OCI-LY1 (cell line): ENCODE results near the gene MAGEB3.

Source experiments
- CTCF ChIP-seq: fragments of 200-600 bp; sonication (generic), shearing (Covaris generic); IDR thresholded peaks from 2 replicates; pipeline ENCODE4 v1.5.1; 2017; ENCODE audit warnings: mild to moderate bottlenecking, antibody characterized with exemption, low read length, moderate library complexity, mixed read lengths
- EZH2 ChIP-seq: fragments of 200-600 bp; sonication (generic), shearing (Covaris generic); IDR thresholded peaks from 2 replicates; pipeline ENCODE4 v1.8.0; 2017; ENCODE audit warnings: borderline replicate concordance, mixed run types, mild to moderate bottlenecking, antibody characterized with exemption, low read length, moderate library complexity, mixed read lengths

DNA sequence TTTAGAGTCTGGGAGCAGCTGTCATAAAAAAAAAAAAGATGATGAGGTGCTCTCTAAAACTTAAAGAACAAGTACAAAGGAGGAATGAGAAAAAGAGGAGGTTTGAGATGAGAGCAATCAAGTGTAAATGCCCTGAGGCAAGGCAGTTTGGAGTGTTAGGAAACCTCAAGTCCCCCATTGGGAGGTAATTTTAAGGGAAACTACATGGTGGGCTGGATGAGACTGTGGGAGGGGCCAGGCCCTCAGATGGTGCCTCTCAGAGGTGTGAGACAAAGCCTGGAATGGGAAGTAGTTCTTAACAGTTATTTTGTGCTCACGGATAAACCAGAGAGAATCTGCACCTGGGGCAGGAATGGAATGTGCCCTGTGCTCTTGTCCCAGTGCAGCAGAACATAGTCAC is 1.9 kb upstream of the MAGEB3 start:
- TF ChIP-seq CTCF (no peak), EZH2 (no peak)
